Measurements from ENCODE around the gene HEYL. TPM values are rescaled to one million over a fixed set of nuclear protein-coding genes. Genes with fewer than 3 reads are reported as not detected.

The HEYL gene
- total RNA-seq, result 0.14 and 1.3 TPM in 2 replicates

GRCh38 chr1:39639305-39640130 lies at the start of gene HEYL:
TSS of gene HEYL (minus strand) at chr1:39639643. CDS start at chr1:39639625, 18 bp downstream.
- peak; percentile 40 for TF ChIP-seq CTCF (conservative IDR thresholded peaks at IDR 0.05; ENCODE audit: low read depth, low read length)
- DNase-seq (ENCODE audit: low read depth), result no peak
- H3K4me3 ChIP-seq (ENCODE audit: low read depth, low read length), result peak within 1 kb of the TSS; percentile 40

- no peak overlapping the region for H3K4me3 ChIP-seq (ENCODE audit: low read depth, low read length)
- no peak for DNase-seq (ENCODE audit: low read depth)
- no peak for TF ChIP-seq CTCF (conservative IDR thresholded peaks at IDR 0.05; ENCODE audit: low read depth, low read length)
Measured at GRCh38 chr1:39689214-39689613, 49.8 kb upstream of the HEYL start.

- DNase-seq (ENCODE audit: low read depth), result peak; percentile 0
- no peak for TF ChIP-seq CTCF (conservative IDR thresholded peaks at IDR 0.05; ENCODE audit: low read depth, low read length)
- no peak overlapping the region for H3K4me3 ChIP-seq (ENCODE audit: low read depth, low read length)
Measured at GRCh38 chr1:39688706-39689105, 49.3 kb upstream of the HEYL start.

GRCh38 chr1:39687243-39687642 lies 47.8 kb upstream of the HEYL start:
- H3K4me3 ChIP-seq (ENCODE audit: low read depth, low read length), result no peak overlapping the region
- TF ChIP-seq CTCF (conservative IDR thresholded peaks at IDR 0.05; ENCODE audit: low read depth, low read length), result no peak
- DNase-seq (ENCODE audit: low read depth), result no peak

- no peak for DNase-seq (ENCODE audit: low read depth)
- H3K4me3 ChIP-seq (ENCODE audit: low read depth, low read length), result no peak overlapping the region
- no peak for TF ChIP-seq CTCF (conservative IDR thresholded peaks at IDR 0.05; ENCODE audit: low read depth, low read length)
Measured at GRCh38 chr1:39685071-39685470, 45.6 kb upstream of the HEYL start.

- H3K4me3 ChIP-seq (ENCODE audit: low read depth, low read length), result no peak overlapping the region
- no peak for TF ChIP-seq CTCF (conservative IDR thresholded peaks at IDR 0.05; ENCODE audit: low read depth, low read length)
Measured at GRCh38 chr1:39684313-39684664, 44.8 kb upstream of the HEYL start.

More at GRCh38 chr1:39684313-39684664, 44.8 kb upstream of the HEYL start:
- no peak for DNase-seq (ENCODE audit: low read depth)
